ENCODE measurements around the gene LY6G6C.

DNA sequence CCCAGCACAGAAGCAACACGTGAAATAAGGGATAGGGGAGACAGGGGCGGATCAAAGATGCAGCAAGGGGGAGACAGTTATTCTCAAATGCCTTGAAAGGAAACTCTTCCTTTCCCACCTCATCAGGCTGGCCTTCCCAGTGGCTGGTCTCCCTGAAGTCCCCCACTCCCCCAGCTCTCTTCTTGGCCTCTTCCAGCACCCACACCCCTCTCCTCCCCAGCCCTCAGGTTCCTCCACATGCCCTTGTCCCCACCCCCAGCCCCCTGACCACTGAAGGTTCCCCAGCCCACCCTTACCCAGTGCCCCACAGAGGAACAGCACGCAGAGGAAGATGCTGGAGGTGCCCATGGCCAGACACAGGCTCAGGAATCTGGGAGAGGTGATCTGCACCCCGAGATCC, 8.1 kb downstream of the LY6G6C start:
- TF ChIP-seq POLR2A (IDR thresholded peaks at IDR 0.05; ENCODE audit: low read depth, low read length): no peak
- no peak for TF ChIP-seq SMC3 (IDR thresholded peaks at IDR 0.05; ENCODE audit: low read depth, low read length)
